KMS-11 (cell line): Measurements from ENCODE around the gene PYCARD.

Experiments used
- H2AFZ ChIP-seq: fragments of 200-600 bp; sonication (generic); 2 replicates; pipeline ENCODE4 v1.6.1; 2016; ENCODE audit warnings: antibody characterized with exemption, mixed run types, low read depth
- H3K27ac ChIP-seq: fragments of 200-600 bp; sonication (generic); 2 replicates; pipeline ENCODE4 v1.6.1; 2016; ENCODE audit warnings: mild to moderate bottlenecking, mixed run types
- H3K27me3 ChIP-seq: fragments of 200-600 bp; sonication (generic); 2 replicates; pipeline ENCODE4 v1.6.1; 2017; ENCODE audit warnings: mild to moderate bottlenecking, low read depth, mixed run types, moderate library complexity; ENCODE audit not compliant: insufficient read depth
- H3K36me3 ChIP-seq: fragments of 200-600 bp; sonication (generic); 2 replicates; pipeline ENCODE4 v1.6.1; 2017; ENCODE audit warnings: mild to moderate bottlenecking, mixed run types; ENCODE audit not compliant: insufficient read depth
- H3K4me1 ChIP-seq: fragments of 200-600 bp; sonication (generic); 2 replicates; pipeline ENCODE4 v1.6.1; 2016; ENCODE audit warnings: mild to moderate bottlenecking, low read depth, mixed run types; ENCODE audit not compliant: poor library complexity, severe bottlenecking
- H3K4me2 ChIP-seq: fragments of 200-600 bp; sonication (generic); 2 replicates; pipeline ENCODE4 v1.7.0; 2016; ENCODE audit warnings: mild to moderate bottlenecking, mixed run types
- H3K4me3 ChIP-seq: fragments of 200-600 bp; sonication (generic); IDR thresholded peaks from 2 replicates; pipeline ENCODE4 v1.6.1; 2017; ENCODE audit warnings: low read depth, low read length, mixed read lengths; ENCODE audit not compliant: insufficient read depth
- H3K79me2 ChIP-seq: fragments of 200-600 bp; sonication (generic); 2 replicates; pipeline ENCODE4 v1.6.1; 2016; ENCODE audit warnings: low read depth, mixed run types; ENCODE audit not compliant: insufficient read depth
- H3K9ac ChIP-seq: fragments of 200-600 bp; sonication (generic); 2 replicates; pipeline ENCODE4 v1.6.1; 2016; ENCODE audit warnings: mild to moderate bottlenecking, mixed run types
- H4K20me1 ChIP-seq: fragments of 200-600 bp; sonication (generic); 2 replicates; pipeline ENCODE4 v1.6.1; 2016; ENCODE audit warnings: mild to moderate bottlenecking, mixed run types; ENCODE audit not compliant: insufficient read depth
- TF ChIP-seq, protein P1 (sequence below): fragments of 200-600 bp; sonication (generic); conservative IDR thresholded peaks from 2 replicates; pipeline ENCODE4 v1.6.1; 2017; ENCODE audit warnings: low read depth, mild to moderate bottlenecking, antibody characterized with exemption, low read length, moderate library complexity, mixed read lengths

PYCARD gene

DNA sequence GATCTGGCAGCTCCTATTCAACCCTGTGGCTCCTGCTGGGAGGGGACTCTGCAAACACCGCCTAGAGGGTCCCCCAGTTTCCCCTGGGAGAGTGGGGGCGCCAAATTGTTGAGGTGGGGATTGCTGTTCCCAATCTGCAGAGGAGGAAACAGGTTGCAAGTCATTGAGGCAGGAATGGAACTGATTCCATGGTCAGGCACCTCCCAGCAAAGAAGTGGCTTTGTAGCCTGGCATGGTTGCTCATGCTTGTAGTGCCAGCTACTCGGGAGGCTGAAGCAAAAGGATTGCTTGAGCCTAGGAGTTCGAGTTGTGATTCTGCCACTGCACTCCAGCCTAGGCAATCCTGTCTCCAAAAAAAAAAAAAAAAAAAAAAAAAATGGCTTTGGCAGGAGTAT, 14.6 kb upstream of the PYCARD start:
- H3K27me3 ChIP-seq = no peaks in the 10 kb centered on the region

DNA sequence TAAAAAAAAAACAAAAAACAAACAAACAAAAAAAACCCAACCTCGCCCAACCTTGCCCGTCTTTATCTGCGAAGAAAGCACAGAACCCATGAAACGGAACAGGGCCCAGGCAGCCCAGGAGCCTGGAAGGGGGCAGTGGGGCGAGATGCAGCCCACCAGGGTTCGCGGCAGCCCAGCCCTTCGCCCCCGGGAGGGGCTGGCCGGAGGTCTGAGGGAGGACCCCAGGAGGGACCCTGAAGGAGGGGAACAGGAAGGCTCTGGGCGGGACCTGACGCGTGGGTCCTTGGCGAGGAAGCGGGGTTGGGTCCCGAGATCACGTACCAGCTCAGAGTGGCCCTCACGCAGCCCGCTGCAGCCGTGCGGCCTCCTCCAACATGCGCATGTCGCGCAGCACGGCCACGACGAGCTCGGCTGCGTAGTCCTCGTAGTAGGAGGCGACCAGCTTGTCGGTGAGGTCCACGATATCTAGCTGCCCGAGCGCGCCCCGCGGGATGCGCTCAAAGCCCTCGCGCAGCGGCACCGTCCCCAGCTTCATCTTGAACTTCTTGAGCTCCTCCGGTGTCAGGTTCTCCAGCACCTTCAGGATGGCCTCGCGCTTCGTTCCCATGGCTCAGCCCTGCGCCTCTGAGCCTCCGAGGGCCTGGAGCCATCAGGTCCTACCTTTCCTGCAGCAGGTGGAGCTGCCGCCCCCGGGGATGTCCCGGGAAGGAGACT, 14.0 kb upstream of the PYCARD start, which contains the start of gene PYDC1:
TSS of gene PYDC1 (minus strand) at position 714 of the 714 bp plus-strand sequence. CDS start at position 607, 107 bp downstream.
- Histone ChIP-seq H3K9ac (no peak within 1 kb of the TSS), H3K4me1 (peaks cover 3% of the 10 kb centered on the region), H2AFZ (no peak within 1 kb of the TSS), H3K36me3 (no peaks in the 10 kb centered on the region), H3K4me3 (no peak within 1 kb of the TSS), H4K20me1 (no peaks in the 10 kb centered on the region), H3K27ac (no peak within 1 kb of the TSS), H3K79me2 (no peaks in the 10 kb centered on the region), H3K27me3 (no peaks in the 10 kb centered on the region), H3K4me2 (no peak within 1 kb of the TSS)
- TF ChIP-seq, protein P1, sequence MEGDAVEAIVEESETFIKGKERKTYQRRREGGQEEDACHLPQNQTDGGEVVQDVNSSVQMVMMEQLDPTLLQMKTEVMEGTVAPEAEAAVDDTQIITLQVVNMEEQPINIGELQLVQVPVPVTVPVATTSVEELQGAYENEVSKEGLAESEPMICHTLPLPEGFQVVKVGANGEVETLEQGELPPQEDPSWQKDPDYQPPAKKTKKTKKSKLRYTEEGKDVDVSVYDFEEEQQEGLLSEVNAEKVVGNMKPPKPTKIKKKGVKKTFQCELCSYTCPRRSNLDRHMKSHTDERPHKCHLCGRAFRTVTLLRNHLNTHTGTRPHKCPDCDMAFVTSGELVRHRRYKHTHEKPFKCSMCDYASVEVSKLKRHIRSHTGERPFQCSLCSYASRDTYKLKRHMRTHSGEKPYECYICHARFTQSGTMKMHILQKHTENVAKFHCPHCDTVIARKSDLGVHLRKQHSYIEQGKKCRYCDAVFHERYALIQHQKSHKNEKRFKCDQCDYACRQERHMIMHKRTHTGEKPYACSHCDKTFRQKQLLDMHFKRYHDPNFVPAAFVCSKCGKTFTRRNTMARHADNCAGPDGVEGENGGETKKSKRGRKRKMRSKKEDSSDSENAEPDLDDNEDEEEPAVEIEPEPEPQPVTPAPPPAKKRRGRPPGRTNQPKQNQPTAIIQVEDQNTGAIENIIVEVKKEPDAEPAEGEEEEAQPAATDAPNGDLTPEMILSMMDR = no peak

More for the DNA sequence above, 14.6 kb upstream of the PYCARD start:
- no peak overlapping the region for H3K4me2 ChIP-seq
- H4K20me1 ChIP-seq = no peaks in the 10 kb centered on the region
- no peak overlapping the region for H2AFZ ChIP-seq
- TF ChIP-seq, protein P1 = no peak
- no peak overlapping the region for H3K9ac ChIP-seq
- H3K79me2 ChIP-seq = no peaks in the 10 kb centered on the region
- H3K4me1 ChIP-seq = peaks cover 3% of the 10 kb centered on the region
- no peaks in the 10 kb centered on the region for H3K36me3 ChIP-seq
- H3K27ac ChIP-seq = no peak overlapping the region
- no peak overlapping the region for H3K4me3 ChIP-seq

DNA sequence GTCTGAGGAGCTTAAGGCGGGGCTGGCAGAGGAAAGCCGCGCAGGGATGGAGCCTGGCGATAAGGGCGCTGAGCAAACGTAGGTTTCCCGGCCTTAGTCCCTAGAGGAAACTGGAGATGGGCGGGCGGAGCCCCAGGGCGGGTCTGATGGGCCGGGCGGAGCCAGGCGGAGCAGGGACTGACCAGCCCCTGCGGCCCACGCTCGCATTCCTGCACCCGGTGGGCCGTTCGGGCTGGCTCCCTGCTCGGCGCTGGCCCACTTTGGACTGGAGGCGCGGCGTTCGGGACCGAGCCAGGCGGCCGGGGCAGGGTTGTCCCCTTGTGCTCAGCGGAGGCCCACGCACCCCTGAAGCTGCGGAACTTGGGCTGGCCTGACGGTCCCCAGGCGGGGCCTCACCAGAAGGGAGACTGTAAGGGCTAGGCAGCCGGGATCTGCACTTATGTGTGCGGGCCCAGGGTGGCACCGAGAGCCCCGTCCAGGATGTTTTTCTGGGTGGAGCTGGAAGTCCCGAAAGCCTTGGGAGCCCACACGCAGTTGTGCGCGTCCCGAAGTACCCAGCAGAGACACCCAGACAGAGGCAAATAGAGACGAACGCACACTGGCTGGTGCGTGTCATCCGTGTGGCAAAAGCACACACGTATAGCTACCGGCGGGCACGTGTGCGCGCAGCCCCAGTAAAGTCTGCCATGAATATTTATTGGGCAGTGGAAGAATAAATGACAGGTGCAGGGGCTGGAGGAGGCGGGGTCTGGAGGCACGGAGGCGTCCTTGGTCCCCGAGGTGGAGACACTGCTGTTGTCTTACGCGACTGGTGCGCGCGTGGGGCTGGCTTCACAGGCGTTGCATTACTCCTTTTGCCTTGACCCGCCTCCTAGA, 13.0 kb upstream of the PYCARD start:
- Histone ChIP-seq H3K9ac (no peak overlapping the region), H3K27ac (no peak overlapping the region), H2AFZ (no peak overlapping the region), H3K4me1 (peaks cover 3% of the 10 kb centered on the region), H3K27me3 (no peaks in the 10 kb centered on the region), H3K4me2 (no peak overlapping the region), H3K79me2 (no peaks in the 10 kb centered on the region), H3K4me3 (no peak overlapping the region), H3K36me3 (no peaks in the 10 kb centered on the region), H4K20me1 (no peaks in the 10 kb centered on the region)
- TF ChIP-seq, protein P1 = no peak

DNA sequence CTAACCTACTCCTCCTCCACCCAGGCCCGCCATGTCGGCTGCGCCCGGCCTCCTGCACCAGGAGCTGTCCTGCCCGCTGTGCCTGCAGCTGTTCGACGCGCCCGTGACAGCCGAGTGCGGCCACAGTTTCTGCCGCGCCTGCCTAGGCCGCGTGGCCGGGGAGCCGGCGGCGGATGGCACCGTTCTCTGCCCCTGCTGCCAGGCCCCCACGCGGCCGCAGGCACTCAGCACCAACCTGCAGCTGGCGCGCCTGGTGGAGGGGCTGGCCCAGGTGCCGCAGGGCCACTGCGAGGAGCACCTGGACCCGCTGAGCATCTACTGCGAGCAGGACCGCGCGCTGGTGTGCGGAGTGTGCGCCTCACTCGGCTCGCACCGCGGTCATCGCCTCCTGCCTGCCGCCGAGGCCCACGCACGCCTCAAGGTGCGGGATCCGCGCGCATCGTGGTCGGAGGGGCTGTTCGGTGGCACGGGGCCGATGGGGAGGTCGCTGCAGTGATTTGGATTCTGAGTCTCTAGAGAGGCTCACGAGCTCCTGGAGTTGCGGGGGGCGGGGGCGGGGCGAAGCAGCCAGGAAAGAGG, 12.2 kb upstream of the PYCARD start:
- Histone ChIP-seq H3K27me3 (no peaks in the 10 kb centered on the region), H2AFZ (peak overlapping the region; percentile 19; the same call in 1 of the 2 replicates), H4K20me1 (no peaks in the 10 kb centered on the region), H3K4me3 (no peak overlapping the region), H3K4me1 (peaks cover 3% of the 10 kb centered on the region), H3K36me3 (no peaks in the 10 kb centered on the region), H3K9ac (peak overlapping the region; percentile 66; the same call in 1 of the 2 replicates), H3K4me2 (no peak overlapping the region), H3K27ac (peak overlapping the region; percentile 51), H3K79me2 (no peaks in the 10 kb centered on the region)
- TF ChIP-seq, protein P1 = no peak
